Measurements from ENCODE around the gene EYS.

EYS gene

GRCh38 chr6:64908104-64908503, 798.9 kb downstream of the EYS start:
- no peak for TF ChIP-seq GATA3 (IDR thresholded peaks at IDR 0.05; ENCODE audit: low read depth, low read length)
- TF ChIP-seq GATA2 (IDR thresholded peaks at IDR 0.05; ENCODE audit: low read depth, low read length) = no peak

DNA sequence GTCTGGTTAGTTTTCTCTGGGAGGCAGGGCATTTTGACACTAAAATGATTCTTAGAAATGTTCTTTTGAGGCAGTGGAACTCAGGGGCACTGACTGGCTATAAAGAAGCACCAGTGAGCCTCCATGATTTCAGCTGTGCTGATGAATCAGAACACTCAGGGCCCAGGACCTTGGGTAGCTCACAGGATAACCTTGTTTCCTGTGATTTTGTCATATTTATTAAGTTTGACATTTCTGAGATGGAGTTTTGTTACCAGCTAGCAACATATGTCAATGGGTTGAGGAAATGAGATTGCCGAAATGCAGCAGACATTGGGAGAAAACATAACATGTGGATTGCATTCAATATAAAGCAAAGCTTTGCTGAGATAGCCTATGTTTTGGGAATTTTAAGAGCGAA, 802.4 kb downstream of the EYS start:
- TF ChIP-seq GATA2 (IDR thresholded peaks at IDR 0.05; ENCODE audit: low read depth, low read length) (no peak), GATA3 (IDR thresholded peaks at IDR 0.05; ENCODE audit: low read depth, low read length) (no peak)

DNA sequence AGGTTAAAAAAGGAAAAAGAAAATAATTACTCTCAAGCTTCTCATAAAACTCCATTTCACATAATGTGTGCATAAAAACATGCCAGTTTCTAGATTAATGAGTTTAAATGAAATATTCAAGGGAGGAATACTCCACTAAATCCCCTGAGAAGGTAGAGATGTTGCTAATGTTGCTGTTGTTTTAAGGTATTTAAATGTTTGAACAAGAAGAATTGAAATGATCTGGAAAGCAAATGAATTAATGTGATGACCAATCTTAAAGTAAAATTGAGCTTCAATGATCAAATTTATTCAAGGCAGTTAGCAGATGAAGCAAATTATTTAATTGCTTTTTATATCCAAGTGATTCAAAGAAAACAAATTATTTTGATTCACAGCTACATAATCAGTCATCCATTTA, 804.4 kb downstream of the EYS start:
- no peak for TF ChIP-seq GATA3 (IDR thresholded peaks at IDR 0.05; ENCODE audit: low read depth, low read length)
- no peak for TF ChIP-seq GATA2 (IDR thresholded peaks at IDR 0.05; ENCODE audit: low read depth, low read length)

DNA sequence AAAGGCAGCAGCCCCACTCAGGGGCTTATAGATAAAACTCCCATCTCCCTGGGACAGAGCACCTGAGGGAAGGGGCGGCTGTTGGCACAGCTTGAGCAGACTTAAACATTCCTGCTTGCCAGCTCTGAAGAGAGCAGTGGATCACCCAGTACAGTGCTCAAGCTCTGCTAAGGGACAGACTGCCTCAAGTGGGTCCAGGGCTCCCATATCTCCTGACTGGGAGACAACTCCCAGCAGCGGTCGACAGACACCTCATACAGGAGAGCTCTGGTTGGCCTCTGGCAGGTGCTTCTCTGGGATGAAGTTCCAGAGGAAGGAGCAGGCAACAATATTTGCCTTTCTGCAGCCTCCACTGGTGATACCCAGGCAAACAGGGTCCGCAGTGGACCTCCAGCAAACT, 810.1 kb downstream of the EYS start:
- TF ChIP-seq GATA3 (IDR thresholded peaks at IDR 0.05; ENCODE audit: low read depth, low read length) = no peak
- no peak for TF ChIP-seq GATA2 (IDR thresholded peaks at IDR 0.05; ENCODE audit: low read depth, low read length)

DNA sequence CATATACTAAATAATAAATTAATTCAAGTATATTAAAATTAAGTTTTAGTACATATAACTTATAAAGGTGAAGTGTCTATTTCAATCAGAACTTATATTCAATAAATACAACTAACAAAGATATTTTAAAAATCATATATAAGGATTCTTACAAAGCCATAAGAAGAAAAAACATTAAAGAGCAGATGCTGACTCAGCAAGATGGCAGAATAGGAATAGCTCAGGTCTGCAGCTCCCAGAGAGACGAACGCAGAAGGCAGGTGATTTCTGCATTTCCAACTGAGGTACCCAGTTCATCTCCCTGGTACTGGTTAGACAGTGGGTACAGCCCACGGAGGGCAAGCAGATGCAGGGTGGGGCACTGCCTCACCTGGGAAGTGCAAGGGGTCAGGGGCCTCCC, 811.1 kb downstream of the EYS start:
- TF ChIP-seq GATA3 (IDR thresholded peaks at IDR 0.05; ENCODE audit: low read depth, low read length) (no peak), GATA2 (IDR thresholded peaks at IDR 0.05; ENCODE audit: low read depth, low read length) (no peak)

GRCh38 chr6:64890609-64891008, 816.4 kb downstream of the EYS start:
- TF ChIP-seq GATA2 (IDR thresholded peaks at IDR 0.05; ENCODE audit: low read depth, low read length) (no peak), GATA3 (IDR thresholded peaks at IDR 0.05; ENCODE audit: low read depth, low read length) (no peak)

GRCh38 chr6:64889144-64889543, 817.9 kb downstream of the EYS start:
- TF ChIP-seq GATA2 (IDR thresholded peaks at IDR 0.05; ENCODE audit: low read depth, low read length) = no peak
- TF ChIP-seq GATA3 (IDR thresholded peaks at IDR 0.05; ENCODE audit: low read depth, low read length) = no peak

DNA sequence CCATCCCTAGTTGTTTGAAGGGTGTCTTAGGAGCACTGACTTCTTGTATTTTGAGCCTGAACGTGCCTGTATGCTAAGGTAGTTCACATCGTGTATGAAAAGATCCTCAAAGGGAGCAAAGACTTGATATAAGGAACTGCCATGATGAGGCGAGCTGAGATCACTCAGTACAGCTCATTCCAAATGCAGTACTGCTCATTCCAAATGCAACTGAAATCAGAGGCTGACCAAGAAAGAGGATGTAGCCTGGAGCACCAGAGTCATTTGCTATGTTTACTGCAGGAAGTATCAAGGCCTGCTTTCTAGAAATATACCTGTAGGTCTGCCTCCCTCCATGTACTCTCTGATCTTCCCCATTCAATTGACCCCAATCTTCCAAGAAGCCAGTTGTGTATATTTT, 832.2 kb downstream of the EYS start:
- no peak for TF ChIP-seq GATA3 (IDR thresholded peaks at IDR 0.05; ENCODE audit: low read depth, low read length)
- no peak for TF ChIP-seq GATA2 (IDR thresholded peaks at IDR 0.05; ENCODE audit: low read depth, low read length)

- no peak for TF ChIP-seq GATA2 (IDR thresholded peaks at IDR 0.05; ENCODE audit: low read depth, low read length)
- TF ChIP-seq GATA3 (IDR thresholded peaks at IDR 0.05; ENCODE audit: low read depth, low read length) = no peak
These were observed 834.4 kb downstream of the EYS start for GRCh38 chr6:64872633-64873032.

DNA sequence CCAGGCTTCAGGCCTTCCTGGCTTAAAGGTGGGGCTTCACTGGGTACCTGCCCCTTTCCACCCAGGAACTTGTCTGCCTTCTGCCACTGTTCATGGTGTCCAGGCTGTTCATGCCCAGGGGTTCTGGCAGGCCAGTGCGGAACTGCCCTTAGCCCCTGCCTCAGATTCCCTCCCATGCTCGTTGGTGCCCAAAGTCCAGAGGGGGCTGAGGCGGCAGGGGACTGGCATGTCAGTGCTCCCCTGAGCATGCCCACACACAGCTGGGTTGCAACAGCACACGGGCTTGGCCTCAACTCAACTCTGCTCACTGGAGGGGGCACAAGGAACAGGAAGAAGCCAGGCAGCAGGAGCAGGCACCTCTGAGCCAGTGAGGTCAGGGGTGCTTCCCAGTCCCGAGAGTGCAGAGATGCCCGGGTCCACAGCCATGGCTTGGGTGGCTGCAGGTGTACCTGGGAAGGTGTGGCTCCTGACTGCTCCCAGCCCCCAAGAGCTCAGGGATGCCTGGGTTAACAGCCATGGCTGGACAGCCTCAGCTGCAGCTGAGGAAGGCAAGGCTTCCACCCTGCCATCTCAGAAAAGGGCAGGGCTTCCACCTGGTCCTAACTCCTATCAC, 845.9 kb downstream of the EYS start:
- TF ChIP-seq GATA3 (IDR thresholded peaks at IDR 0.05; ENCODE audit: low read depth, low read length) (no peak), GATA2 (IDR thresholded peaks at IDR 0.05; ENCODE audit: low read depth, low read length) (no peak)

- TF ChIP-seq GATA3 (IDR thresholded peaks at IDR 0.05; ENCODE audit: low read depth, low read length) = no peak
- no peak for TF ChIP-seq GATA2 (IDR thresholded peaks at IDR 0.05; ENCODE audit: low read depth, low read length)
These were observed 846.8 kb downstream of the EYS start for GRCh38 chr6:64860203-64860602.

DNA sequence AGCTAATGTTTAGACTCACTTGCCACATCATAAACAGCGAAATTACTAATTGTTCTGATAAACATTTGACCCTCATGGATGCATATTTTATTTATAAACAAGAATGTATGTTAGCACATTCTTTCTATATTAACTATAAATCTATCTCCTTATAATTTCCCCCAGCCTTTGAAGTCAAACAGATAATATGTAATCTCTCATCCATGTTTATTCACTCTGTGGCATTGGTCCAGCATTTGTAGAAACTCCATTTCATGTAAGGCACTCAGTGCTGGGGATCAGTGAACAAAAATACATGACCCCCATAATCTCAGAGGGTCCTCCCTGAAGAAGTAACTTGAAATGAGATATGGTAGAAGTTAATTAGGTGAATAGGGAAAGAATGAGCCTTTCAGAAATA, 856.9 kb downstream of the EYS start:
- TF ChIP-seq GATA3 (IDR thresholded peaks at IDR 0.05; ENCODE audit: low read depth, low read length) = no peak
- TF ChIP-seq GATA2 (IDR thresholded peaks at IDR 0.05; ENCODE audit: low read depth, low read length) = no peak

GRCh38 chr6:64848467-64848866, 858.6 kb downstream of the EYS start:
- no peak for TF ChIP-seq GATA2 (IDR thresholded peaks at IDR 0.05; ENCODE audit: low read depth, low read length)
- no peak for TF ChIP-seq GATA3 (IDR thresholded peaks at IDR 0.05; ENCODE audit: low read depth, low read length)

- TF ChIP-seq GATA3 (IDR thresholded peaks at IDR 0.05; ENCODE audit: low read depth, low read length) = no peak
- no peak for TF ChIP-seq GATA2 (IDR thresholded peaks at IDR 0.05; ENCODE audit: low read depth, low read length)
These were observed 859.6 kb downstream of the EYS start for GRCh38 chr6:64847396-64847795.

GRCh38 chr6:64838726-64839125, 868.3 kb downstream of the EYS start:
- TF ChIP-seq GATA3 (IDR thresholded peaks at IDR 0.05; ENCODE audit: low read depth, low read length) = no peak
- TF ChIP-seq GATA2 (IDR thresholded peaks at IDR 0.05; ENCODE audit: low read depth, low read length) = no peak

- TF ChIP-seq GATA3 (IDR thresholded peaks at IDR 0.05; ENCODE audit: low read depth, low read length) (no peak), GATA2 (IDR thresholded peaks at IDR 0.05; ENCODE audit: low read depth, low read length) (no peak)
These were observed 875.3 kb downstream of the EYS start for GRCh38 chr6:64831680-64832079.

All from SH-SY5Y (cell line).